Vagina (tissue), 2 donors: ENCODE results near the gene ZBTB40. TPM values are rescaled to one million over a fixed set of nuclear protein-coding genes. Genes with fewer than 3 reads are reported as not detected.

Experiments used
- DNase-seq, 2 donors: peaks; one replicate each; pipeline ENCODE4 v3.0.0-alpha.2; 2017; ENCODE audit errors: extremely low spot score in 2 of 2
- H3K27ac ChIP-seq: fragments of 200-600 bp; sonication (generic); one replicate; pipeline ENCODE4 v1.5.1; 2019
- H3K27me3 ChIP-seq: fragments of 200-600 bp; sonication (generic); one replicate; pipeline ENCODE4 v1.5.1; 2019
- H3K36me3 ChIP-seq, 2 donors: fragments of 200-600 bp; sonication (generic); one replicate each; pipeline ENCODE4 v1.5.1; 2017 to 2019
- H3K4me1 ChIP-seq: fragments of 200-600 bp; sonication (generic); one replicate; pipeline ENCODE4 v1.5.1; 2019
- H3K4me3 ChIP-seq, 2 donors: fragments of 200-600 bp; sonication (generic); 1 replicate in 1 of 2; 2 replicates in 1 of 2; pipeline ENCODE4 v1.5.1; 2016 to 2019
- H3K9me3 ChIP-seq: fragments of 200-600 bp; sonication (generic); one replicate; pipeline ENCODE4 v1.5.1; 2019
- POLR2A ChIP-seq, 2 donors: fragments of 450-650 bp; IDR thresholded peaks; one replicate each; pipeline ENCODE4 v1.6.1; 2017; ENCODE audit warnings: antibody characterized with exemption in 2 of 2, mild to moderate bottlenecking in 2 of 2, moderate library complexity in 2 of 2
- POLR2AphosphoS5 ChIP-seq, 2 donors: sonication (generic); formaldehyde crosslinking; IDR thresholded peaks; one replicate each; pipeline ENCODE4 v1.9.0; 2017; ENCODE audit warnings: antibody characterized with exemption in 2 of 2, mild to moderate bottlenecking in 2 of 2, low read depth in 1 of 2; ENCODE audit not compliant: insufficient read depth in 1 of 2
- intact Hi-C: fragments of 100-400 bp; cut with DNase I; formaldehyde crosslinking; loops from one replicate; pipeline ENCODE4 v1.15.1; 2023
- total RNA-seq: library from RNA; depleted of rRNA; stranded (reverse); fragments of >200 nt; gene quantifications from one replicate; pipeline ENCODE4 v1.2.3, GENCODE V29; 2016
- TF ChIP-seq, protein P1 (sequence below), 3 experiments: fragments of 450-650 bp in 2 of 3; fragments of 200-600 bp in 1 of 3; sonication (generic) in 1 of 3; IDR thresholded peaks; one replicate each; pipeline ENCODE4 v1.5.1; 2017 to 2019; ENCODE audit warnings: antibody characterized with exemption in 3 of 3, mild to moderate bottlenecking in 2 of 3, moderate library complexity in 2 of 3

The ZBTB40 gene
- total RNA-seq, 1 donor from 2014 or later: 14.7 TPM

DNA sequence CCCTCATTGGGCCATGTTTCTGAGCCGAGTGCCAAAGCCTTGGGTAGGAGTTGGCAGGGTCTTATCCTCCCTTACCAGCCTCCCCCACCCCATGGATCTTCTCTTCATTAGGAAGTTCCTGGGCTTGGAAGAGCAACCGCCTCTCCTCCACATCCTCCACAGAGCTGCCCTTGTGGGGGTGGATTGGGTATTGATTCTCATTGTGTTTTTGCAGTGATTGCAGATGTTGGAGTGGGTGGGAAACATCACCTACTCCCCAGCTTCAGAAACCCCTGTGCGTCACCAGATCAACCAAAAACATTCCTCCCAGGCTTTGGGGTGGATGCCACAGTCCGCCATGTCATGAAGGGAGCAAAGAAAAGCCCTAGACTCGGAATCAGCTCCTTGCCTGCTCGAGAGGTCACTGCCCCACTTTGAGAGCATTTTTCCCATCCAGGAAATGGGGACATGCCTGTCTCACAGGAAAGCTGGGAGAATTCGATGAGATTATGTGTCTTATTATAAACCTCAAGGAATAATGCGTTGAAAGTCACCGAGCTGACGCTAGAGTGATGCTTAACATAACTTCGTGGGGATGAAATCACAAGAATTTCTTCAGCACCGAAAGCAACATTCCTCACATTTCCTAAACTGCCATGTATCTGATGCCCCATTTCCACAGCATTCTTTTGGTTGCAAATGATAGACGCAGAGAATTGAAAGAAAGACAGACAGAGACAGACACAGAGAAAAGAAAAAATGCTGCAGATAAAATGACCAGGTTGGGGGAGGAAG is 44.7 kb upstream of the ZBTB40 start:
- Histone ChIP-seq H3K36me3 (no peaks in the 10 kb centered on the region), H3K9me3 (no peaks in the 10 kb centered on the region), H3K4me1 (no peaks in the 10 kb centered on the region), H3K27ac (no peak overlapping the region), H3K27me3 (no peaks in the 10 kb centered on the region), H3K4me3 (no peak overlapping the region)
- TF ChIP-seq POLR2AphosphoS5 (IDR thresholded peaks at IDR 0.05; ENCODE audit: insufficient read depth in 1 of 2, low read depth in 1 of 2) (no peak), POLR2A (IDR thresholded peaks at IDR 0.05) (no peak)
- TF ChIP-seq, protein P1, sequence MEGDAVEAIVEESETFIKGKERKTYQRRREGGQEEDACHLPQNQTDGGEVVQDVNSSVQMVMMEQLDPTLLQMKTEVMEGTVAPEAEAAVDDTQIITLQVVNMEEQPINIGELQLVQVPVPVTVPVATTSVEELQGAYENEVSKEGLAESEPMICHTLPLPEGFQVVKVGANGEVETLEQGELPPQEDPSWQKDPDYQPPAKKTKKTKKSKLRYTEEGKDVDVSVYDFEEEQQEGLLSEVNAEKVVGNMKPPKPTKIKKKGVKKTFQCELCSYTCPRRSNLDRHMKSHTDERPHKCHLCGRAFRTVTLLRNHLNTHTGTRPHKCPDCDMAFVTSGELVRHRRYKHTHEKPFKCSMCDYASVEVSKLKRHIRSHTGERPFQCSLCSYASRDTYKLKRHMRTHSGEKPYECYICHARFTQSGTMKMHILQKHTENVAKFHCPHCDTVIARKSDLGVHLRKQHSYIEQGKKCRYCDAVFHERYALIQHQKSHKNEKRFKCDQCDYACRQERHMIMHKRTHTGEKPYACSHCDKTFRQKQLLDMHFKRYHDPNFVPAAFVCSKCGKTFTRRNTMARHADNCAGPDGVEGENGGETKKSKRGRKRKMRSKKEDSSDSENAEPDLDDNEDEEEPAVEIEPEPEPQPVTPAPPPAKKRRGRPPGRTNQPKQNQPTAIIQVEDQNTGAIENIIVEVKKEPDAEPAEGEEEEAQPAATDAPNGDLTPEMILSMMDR (IDR thresholded peaks at IDR 0.05): no peak
- intact Hi-C loops: no loop called here
- DNase-seq: no peak

DNA sequence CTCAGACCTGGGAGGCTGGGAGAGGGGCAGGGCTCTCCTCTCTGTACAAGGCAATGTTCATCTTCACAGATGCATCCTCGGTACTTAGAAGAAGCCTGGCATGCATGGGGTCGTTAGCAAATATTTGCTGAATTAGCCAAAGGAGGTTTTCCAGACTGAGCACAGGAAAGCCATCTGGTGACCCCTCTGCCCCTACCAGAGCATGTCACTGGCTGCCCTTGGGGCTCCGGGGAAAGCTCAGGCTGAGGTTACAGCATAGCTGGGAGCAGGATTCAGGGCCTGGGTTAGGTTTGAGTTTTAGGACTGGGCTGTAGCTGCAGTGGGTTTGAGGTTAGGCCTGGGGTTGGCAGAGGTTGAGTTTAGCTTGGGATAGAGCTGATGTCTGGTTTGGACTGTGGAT is 43.4 kb upstream of the ZBTB40 start:
- DNase-seq: no peak
- H3K4me1 ChIP-seq: no peaks in the 10 kb centered on the region

DNA sequence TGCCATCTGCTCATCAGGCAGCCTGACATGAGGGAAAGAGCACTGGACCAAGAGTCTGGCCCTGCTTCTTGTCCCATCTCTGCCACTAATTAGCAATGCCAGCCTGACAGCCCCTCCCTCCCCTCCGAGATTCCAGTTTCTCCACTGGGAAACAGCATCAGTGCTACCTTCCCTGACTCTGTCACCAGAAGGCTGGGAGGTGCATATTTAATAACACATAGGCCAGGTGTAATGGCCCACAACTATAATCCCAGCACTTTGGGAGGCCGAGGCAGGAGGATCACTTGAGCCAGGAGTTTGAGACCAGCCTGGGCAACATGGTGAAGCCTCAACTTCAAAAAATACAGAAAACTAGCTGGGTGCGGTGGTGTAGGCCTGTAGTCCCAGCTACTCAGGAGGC is 41.2 kb upstream of the ZBTB40 start:
- Histone ChIP-seq H3K36me3 (no peaks in the 10 kb centered on the region), H3K27ac (no peak overlapping the region), H3K27me3 (no peaks in the 10 kb centered on the region), H3K4me3 (no peak overlapping the region), H3K9me3 (no peaks in the 10 kb centered on the region), H3K4me1 (no peaks in the 10 kb centered on the region)
- intact Hi-C loops: no loop called here
- TF ChIP-seq, protein P1 (IDR thresholded peaks at IDR 0.05): no peak
- TF ChIP-seq POLR2AphosphoS5 (IDR thresholded peaks at IDR 0.05; ENCODE audit: insufficient read depth in 1 of 2, low read depth in 1 of 2) (no peak), POLR2A (IDR thresholded peaks at IDR 0.05) (no peak)
- no peak for DNase-seq

More for the DNA sequence above, 43.4 kb upstream of the ZBTB40 start:
- Histone ChIP-seq H3K4me3 (no peak overlapping the region), H3K9me3 (no peaks in the 10 kb centered on the region), H3K36me3 (no peaks in the 10 kb centered on the region), H3K27ac (no peak overlapping the region), H3K27me3 (no peaks in the 10 kb centered on the region)
- intact Hi-C loops: no loop called here
- TF ChIP-seq, protein P1 (IDR thresholded peaks at IDR 0.05): no peak
- TF ChIP-seq POLR2A (IDR thresholded peaks at IDR 0.05) (no peak), POLR2AphosphoS5 (IDR thresholded peaks at IDR 0.05; ENCODE audit: insufficient read depth in 1 of 2, low read depth in 1 of 2) (no peak)

DNA sequence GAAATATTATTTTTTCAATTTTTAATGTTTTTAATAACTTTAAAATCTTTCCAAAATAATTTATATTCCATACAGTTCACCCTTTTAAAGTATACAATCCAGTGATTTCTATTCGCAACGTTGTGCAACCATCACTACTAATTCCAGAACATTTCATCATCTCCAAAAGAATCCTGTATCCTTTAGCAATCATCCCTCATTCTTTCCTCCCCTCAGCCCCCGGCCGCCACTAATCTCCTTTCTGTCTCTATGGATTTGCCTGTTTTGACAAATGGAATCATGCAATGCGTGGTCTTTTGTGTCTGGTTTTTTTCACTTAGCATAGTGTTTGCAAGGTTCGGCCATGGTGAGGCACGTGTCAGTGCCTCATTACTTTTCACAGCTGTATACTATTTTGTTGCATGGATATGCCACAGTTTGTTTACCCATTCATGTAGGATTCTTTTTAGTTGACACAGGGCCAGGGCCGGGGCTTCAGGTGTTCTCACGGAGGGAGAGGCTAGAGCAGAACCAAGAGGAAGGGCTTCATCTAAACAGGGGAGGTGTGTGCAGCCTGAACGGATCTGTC is 40.6 kb upstream of the ZBTB40 start:
- no peaks in the 10 kb centered on the region for H3K27me3 ChIP-seq
- intact Hi-C loops: no loop called here
- no peak overlapping the region for H3K27ac ChIP-seq
- TF ChIP-seq POLR2AphosphoS5 (IDR thresholded peaks at IDR 0.05; ENCODE audit: insufficient read depth in 1 of 2, low read depth in 1 of 2) (no peak), POLR2A (IDR thresholded peaks at IDR 0.05) (no peak)
- TF ChIP-seq, protein P1 (IDR thresholded peaks at IDR 0.05): no peak
- no peaks in the 10 kb centered on the region for H3K36me3 ChIP-seq
- H3K9me3 ChIP-seq: no peaks in the 10 kb centered on the region
- H3K4me3 ChIP-seq: no peak overlapping the region
- DNase-seq: no peak
- no peaks in the 10 kb centered on the region for H3K4me1 ChIP-seq

DNA sequence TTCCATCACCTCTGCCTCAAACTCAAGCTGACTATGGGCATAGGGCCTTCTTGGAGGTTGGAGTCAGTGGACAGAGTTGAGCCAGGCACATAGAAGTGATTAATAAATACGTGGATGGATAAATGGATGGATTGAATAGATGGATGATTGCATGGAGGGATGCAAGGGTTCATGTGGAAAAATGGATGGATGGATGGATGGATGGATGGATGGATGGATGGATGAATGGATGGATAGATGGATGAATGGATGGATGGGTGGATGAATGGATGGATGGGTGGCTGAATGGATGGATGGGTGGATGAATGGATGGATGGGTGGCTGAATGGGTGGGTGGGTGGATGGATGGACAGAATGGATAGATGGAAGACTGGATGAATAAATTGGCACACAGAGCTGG is 40.1 kb upstream of the ZBTB40 start:
- no peak for DNase-seq
- H3K27ac ChIP-seq: no peak overlapping the region
- H3K4me3 ChIP-seq: no peak overlapping the region
- peaks cover 3% of the 10 kb centered on the region for H3K4me1 ChIP-seq
- intact Hi-C loops: no loop called here
- no peaks in the 10 kb centered on the region for H3K9me3 ChIP-seq
- no peaks in the 10 kb centered on the region for H3K36me3 ChIP-seq
- no peaks in the 10 kb centered on the region for H3K27me3 ChIP-seq
- TF ChIP-seq, protein P1 (IDR thresholded peaks at IDR 0.05): no peak
